ENCODE measurements around the gene SMAD7.

DNA sequence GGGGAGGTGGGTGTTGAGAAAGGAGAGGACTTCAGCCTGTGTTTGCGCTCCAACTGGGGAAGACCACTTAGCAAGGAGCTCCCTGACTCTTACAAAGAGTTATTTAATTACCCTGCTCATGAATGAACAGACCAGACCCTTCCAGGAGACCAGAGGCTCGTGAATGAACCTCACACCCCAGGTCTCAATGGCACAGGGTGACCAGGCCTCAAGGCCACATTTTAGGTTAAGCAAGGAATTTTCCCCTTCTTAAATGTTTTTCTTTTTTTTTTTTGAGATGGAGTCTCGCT lies 25.3 kb downstream of the SMAD7 start:
- TF ChIP-seq POLR2AphosphoS5 (IDR thresholded peaks at IDR 0.05; ENCODE audit: insufficient read depth in 1 of 2, low read depth in 1 of 2) (no peak), CTCF (IDR thresholded peaks at IDR 0.05) (no peak), POLR2A (IDR thresholded peaks at IDR 0.05) (no peak)

Measured in vagina (tissue), 2 donors.